Smooth muscle cell of the brain vasculature (primary cell): ENCODE measurements around the gene HOXB1.

Experiments
- DNase-seq: peaks from one replicate; pipeline ENCODE4 v3.0.0-alpha.2; 2012; ENCODE audit warnings: low read depth, low spot score

The HOXB1 gene

DNA sequence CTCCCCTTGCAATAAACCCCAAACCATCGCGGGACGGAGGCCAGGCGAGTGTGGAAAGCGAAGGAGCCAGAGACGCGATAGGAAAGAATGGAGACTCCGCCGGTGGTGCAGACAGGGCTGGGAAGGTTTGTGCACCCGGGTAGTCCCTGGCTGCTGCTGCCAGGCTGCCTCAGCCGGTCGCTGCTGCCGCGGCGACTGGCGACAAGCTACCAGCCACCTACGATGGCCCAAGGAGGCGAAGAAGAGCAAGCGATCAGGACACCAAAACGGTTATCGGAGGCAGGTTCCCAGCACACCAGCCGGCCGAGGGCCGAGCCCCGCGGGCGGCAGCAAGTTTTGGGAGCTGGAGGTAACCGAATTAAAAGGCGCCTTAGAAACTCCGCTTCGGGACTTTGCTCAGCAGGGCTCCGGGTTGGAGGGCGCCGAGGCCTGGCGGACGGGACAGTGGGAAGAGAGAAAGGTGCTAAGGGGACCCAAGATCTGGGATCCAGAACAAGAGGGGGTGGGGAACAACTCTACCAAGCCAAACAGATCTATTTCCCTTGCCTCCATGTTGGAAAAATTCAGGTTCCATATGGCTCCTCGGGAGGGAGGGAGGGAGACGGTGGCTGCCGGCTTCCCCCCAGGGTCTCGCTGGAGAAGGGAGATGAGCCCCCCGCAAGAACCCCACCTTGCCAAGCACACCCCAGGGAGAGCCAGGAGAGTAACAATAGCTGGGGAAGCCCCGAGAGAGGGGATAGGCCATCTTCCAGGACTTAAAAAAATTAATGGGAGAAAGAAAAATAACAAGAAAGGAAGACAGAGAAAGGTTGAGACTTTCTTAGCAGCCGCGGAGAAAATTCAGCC lies 23.8 kb upstream of the HOXB1 start:
- DNase-seq = no peak

- DNase-seq = no peak
These were observed 23.0 kb upstream of the HOXB1 start for GRCh38 chr17:48553826-48554225.

- DNase-seq = no peak
These were observed 22.4 kb upstream of the HOXB1 start for GRCh38 chr17:48553190-48553547.

DNA sequence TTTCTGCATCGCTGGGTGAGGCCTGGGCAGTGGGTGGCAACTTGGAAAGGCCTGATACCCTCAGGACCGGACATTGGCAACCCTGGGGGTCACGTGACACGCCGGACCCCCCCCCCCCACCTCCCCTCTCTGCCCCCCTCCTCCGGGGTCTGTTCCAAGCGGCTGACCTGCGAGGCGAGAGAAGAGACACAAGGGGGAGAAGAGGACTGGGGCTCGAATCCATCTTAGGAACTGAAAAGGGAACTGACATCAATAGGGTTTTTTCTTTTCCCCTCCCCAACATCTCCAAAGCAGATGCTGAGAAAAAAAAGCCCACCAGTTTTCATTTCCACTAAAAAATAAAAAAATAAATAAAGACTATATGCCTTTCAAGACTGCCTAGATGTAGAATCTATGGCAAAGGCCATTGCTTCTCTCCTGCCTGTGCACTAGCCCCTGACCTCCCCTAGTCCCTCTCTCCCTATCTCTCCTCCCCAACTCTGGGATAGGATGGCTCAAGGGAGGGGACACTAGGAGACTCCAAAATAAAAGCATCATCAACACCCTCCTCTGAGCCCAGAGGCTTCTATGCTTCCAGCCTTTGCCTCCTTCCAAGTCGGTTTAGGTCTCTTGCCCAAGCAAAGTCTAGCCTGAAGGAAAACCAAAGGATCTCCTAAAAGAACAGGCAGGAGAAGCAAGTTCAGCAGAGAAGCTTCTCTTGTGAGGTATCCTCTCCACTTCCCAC lies 21.8 kb upstream of the HOXB1 start:
- DNase-seq = no peak

DNA sequence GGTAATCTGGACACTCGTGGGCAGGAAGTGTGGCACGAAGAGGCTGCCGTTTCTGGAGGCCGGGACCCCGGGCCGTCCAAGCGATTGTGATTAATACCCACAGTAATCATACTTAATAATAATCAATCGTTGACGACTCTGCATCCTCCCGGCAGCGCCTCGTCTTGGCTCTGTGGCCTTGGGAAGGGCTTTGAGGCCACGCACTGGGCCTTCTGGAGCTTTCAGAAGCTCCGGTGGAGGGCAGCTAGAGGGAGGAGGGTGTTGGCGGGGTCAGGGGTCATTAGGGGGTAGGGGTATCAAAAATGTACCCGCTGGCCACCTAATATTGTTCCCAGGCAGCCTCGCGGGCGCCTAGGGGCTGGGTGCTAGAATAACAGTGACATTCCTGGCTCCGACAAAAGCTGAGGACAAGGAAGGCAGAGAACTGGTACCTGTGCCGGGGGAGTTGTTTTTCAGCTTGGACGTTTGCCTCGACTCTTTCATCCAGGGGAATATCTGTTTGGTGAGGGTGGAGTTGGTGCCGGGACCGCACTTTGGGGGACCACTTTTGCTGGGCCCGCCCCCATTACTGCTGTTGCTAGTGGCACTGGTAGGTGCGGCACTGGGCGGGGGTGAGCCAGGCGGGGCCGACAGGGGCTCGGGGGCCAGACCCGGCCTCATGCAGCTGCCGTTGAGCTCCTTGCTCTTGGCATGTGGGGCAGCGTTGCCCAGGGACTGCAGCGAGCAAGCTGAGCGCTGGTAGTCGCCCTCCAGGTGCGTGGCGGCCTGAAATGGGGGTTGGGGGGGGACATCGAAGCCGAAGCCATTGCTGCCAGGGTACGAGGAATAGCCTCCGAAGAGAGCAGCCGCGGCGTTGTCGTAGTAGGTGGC lies 21.0 kb upstream of the HOXB1 start:
- DNase-seq = no peak

- no peak for DNase-seq
These were observed 20.4 kb upstream of the HOXB1 start for GRCh38 chr17:48551214-48551555.

DNA sequence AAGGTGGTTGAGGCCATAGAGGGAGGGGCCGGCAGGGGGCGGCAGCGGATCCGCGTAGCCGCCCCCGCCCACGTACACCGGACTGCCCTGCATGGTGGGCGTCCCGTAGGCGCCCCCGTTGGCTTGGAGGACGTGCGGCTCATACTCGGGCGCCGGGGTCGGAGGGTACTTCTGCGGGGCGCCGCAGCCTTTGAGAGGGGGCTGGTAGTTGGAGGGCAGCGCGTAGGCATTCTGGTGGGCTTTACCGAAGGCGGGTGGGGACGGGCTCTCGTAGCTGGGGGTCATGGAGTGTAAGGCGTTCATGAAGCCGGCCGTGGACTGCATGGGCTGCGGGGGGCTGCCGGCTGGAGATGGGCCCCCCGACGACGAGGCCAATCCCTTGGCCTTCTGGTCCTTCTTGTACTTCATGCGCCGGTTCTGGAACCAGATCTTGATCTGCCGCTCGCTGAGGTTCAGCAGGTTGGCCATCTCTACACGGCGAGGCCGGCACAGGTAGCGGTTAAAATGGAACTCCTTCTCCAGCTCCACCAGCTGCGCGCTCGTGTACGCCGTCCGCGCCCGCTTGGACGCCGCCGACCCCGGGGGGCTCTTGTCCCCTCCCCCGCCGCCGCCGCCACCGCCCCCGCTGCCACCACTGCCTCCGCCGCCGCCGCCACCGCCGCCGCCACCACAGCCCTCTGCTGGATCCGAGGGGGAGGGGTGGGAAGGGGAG lies 19.8 kb upstream of the HOXB1 start:
- no peak for DNase-seq

GRCh38 chr17:48549914-48550501 lies 19.2 kb upstream of the HOXB1 start:
- DNase-seq = no peak

GRCh38 chr17:48549281-48549630 lies 18.4 kb upstream of the HOXB1 start:
- no peak for DNase-seq

DNA sequence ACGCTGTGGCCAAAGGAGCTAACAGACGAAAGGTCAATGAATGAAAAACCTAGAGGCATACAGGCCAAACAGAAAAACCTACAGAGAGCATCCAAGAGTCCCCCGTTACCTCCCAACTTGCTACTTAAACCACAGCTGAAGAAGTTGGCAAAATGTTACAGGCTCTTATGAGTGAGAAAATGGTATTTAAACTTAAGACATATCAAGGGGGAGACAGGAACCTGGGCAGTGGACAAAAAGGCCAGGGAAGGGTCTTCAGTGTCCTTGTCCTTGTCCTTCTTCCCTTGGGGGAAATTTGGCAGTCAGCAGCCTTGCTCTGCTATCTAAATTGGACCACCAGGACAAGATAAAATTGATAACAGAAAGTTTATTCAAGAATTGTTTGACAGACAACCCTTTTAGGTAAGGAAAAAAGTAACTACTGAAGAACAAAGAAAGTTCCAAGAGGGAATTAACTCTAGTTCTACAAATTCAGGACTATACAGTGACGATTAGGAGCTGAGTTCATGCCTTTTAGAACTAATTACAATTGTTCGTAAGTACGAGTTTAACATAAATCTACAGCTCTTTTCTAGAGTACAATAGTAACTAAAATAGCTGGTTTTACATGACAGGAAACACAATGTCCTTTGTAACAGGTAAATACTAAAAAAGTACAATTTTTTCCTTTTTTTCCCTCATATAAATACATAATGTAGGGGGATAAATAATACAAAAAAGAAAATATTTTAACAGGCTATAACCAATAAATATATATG lies 17.9 kb upstream of the HOXB1 start:
- DNase-seq = no peak

- no peak for DNase-seq
These were observed 17.2 kb upstream of the HOXB1 start for GRCh38 chr17:48547808-48548522.

- no peak for DNase-seq
These were observed 16.4 kb upstream of the HOXB1 start for GRCh38 chr17:48546924-48547807.

- DNase-seq = no peak
These were observed 15.5 kb upstream of the HOXB1 start for GRCh38 chr17:48546137-48546923.

DNA sequence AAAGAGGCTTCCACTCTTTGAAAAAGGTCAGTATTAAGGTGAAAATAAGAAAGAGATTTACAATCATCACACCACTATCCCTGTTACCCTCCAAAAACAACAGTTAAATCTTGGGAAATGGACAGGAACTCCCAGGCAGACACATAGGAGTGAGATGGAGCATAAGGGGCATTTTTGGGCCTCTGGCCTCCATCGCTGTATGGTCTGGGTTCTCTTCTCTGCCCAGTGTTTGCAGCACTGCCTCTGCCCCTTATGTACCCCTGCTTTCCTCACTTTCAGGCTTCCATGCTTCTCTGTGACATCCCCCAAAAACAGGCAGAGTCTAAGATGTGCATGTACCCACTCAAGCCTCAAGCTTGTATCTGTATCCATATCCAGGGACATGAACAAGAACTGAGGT lies 14.7 kb upstream of the HOXB1 start:
- no peak for DNase-seq

DNA sequence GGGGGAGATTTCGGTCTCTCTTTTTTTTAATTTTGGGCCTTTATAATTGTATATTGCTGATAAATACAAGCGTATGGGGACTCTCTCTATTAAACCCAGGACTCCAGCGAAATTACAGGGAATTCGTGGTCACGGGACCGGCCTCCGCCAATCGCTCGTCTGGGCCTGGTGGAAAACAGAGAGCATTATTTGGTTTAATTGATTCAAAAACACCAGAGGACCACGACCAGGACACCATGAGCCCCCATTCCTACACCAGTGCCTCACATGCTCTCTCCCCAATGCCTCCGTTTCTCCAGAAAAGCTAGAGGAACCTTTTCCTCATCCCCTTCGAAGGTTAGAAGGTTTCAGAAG lies 14.2 kb upstream of the HOXB1 start, which contains the start of gene HOXB2:
Gene HOXB2 (minus strand): TSS at position 88 of the 354 bp plus-strand sequence. CDS start 198 bp downstream, outside the sequence.
- DNase-seq = no peak

DNA sequence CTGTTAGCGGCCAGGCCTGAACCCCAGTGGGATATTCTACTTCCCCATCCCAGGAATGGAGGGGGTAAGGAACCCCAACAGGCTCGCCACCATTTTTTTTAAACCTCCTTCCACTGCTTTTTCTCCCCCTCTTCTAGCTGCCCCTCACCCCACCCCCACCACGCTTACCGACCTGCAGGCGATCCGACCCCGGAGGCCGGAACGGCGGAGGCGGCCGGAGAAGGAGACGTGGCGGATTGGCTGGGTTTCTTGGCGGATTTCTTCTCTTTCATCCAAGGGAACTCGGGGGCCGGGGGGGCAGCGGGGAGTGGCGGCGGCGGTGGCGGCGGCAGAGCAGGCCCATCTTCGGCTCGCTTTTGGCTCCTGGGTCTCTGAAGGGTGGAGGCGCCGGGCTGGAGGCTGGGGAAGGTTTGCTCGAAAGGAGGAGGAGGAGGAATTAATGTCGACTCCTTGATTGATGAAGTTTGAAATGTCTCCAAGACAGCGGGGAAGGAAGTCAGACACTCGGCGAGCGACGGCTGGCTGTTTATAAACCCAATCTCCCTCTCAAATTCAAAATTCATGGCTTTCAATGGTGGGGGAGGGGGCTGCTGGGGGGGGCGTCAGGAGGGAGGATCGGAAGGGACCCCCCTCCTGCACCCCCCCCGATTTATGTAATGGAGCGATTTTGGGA lies 13.7 kb upstream of the HOXB1 start:
- no peak for DNase-seq

DNA sequence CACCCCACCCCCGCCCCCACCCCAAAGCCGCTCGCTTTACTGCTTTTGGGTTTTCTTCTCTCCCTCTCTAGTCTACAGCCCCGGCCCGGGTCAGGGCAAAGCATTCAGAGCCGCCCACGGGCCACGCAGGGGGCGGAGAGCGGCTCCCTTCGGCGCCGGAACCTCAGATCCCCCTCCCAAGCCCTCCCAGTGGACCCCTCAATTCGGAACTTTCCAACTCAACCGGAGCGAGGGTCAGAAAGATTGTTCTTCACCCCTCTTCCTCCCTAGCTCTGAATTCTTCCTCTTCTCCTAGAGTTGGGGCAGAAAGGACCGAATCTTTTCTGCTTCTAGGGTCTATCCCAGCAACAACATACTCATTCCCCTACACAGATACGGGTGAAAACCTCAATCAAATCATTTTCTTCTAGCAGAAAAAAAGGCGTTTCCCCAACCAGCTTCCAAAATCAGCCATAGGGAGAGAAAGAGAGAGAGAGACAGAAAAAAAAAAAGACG lies 13.1 kb upstream of the HOXB1 start:
- DNase-seq = no peak
